GM21447 (cell line): ENCODE measurements around the gene SOX10.
A peak's percentile ranks its signal among the peaks of the same experiment; 100 is the strongest.
"Not testable (repeated sequence)": the region's sequence is repeated elsewhere in the genome, so short reads cannot be mapped to it uniquely, and the experiment has no call there.

Experiments used
- ATAC-seq: cut with Tn5 transposase; IDR thresholded peaks from one replicate; pipeline ENCODE4 v1.9.1; 2021; ENCODE audit not compliant: unreplicated experiment

The SOX10 gene

DNA sequence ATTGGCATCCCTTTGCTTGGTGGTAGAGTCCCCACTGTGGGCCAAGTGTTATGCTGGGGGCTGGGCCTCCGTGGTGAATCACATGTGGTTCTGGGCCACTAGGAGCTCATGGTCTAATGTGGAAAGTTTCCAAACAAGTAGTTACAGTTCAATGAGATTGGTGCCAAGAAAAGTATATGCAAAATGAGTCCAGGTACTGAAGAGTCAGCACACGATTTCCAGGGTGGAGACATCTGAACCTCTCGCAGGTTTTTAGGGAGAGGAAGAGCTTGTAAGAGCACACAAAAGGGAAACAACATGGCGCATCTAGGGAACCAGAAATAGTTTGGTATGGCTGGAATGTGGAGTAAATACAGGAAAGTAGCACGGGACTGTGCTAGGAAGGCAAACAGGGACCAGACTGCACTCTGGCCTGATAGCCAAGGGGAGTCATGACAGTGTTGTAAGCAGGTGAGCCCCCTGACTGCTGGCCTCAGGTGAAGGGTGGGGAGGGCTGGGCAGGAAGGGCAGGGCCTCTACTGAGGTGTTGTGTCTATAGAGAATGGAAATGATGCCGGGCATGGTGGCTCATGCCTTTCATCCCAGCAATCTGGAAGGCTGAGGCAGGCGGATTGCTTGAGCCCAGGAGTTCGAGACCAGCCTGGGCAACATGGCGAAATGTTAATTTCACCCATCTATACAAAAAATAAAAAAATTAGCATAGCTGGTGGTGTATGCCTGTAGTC lies 18.3 kb downstream of the SOX10 start:
- no peak for ATAC-seq

DNA sequence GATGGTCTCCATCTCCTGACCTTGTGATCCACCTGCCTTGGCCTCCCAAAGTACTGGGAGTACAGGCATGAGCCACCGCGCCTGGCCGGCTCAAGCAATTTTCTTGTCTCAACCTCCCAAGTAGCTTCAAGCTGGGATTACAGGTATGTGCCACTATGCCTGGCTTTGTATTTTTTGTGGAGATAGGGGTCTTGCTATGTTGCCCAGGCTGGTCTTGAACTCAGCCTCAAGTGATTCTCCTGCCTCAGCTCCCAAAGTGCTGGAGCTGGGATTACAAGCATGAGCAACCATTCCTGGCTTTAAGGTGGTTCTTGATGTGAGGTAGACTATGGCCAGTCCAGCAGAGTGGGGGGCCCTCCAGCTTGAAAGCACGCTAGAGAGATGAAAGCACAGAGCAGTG lies 23.3 kb downstream of the SOX10 start:
- ATAC-seq, result no peak

DNA sequence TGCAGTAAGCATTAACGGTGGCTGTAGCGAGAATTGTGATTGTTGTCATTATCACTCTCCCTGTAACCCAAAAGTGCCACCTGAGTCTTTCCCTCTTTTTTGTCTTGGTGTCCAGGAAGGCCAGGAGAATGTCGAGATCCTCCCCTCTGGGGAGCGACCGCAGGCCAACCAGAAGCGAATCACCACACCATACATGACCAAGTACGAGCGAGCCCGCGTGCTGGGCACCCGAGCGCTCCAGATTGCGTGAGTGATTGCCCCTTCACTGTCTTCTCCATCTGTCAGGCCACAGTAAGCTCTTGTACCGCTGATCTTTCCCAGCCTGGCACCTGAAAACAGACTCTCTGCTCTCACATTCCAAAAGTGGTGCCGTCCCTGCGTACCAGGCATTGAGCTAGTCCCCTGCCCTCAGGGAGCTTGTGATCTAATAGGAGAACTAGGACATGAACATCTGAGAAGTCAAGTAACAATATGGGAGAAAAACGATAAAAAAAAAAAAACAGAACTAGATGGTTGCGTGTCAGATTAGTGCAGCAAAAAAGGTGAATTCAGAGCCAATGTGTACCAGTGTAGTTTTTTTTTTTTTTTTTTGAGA lies 25.0 kb downstream of the SOX10 start:
- no peak for ATAC-seq

DNA sequence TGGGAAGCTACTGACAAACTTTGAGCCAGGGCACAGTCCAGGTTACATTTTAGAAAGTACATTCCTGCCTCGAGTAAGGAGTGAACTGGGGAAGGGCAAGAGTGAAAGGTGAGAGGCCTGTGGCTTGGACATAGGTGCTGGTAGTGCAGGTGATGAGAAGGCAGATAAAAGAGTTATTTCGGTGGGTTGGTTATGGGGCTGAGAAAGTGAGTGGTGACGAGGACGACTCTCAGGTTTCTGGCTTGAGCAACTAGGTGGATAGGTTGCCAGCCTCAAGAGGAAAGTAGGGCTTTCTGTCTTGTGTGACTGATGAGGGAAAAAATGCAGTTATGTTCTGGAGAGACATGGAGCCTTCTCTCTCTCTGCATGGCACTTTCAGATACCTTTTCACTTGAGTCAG lies 27.1 kb downstream of the SOX10 start:
- ATAC-seq, result no peak

DNA sequence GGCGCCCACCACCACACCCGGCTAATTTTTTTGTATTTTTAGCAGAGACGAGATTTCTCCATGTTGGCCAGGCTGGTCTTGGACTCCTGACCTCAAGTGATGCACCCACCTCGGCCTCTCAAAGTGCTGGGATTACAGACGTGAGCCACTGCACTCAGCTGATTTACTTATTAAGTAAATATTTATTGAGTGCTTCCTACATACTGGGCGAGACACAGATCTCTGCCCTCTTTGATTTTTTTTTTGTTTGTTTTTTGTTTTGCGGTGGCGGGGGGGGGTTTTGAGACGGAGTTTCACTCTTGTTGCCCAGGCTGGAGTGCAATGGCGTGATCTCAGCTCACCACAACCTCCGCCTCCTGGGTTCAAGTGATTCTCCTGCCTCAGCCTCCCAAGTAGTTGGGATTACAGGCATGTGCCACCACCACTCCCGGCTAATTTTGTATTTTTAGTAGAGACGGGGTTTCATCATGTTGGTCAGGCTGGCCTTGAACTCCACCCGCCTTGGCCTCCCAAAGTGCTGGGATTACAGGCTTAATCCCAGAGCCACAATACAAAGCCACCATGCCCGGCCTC lies 28.4 kb downstream of the SOX10 start:
- not testable (repeated sequence) for ATAC-seq

DNA sequence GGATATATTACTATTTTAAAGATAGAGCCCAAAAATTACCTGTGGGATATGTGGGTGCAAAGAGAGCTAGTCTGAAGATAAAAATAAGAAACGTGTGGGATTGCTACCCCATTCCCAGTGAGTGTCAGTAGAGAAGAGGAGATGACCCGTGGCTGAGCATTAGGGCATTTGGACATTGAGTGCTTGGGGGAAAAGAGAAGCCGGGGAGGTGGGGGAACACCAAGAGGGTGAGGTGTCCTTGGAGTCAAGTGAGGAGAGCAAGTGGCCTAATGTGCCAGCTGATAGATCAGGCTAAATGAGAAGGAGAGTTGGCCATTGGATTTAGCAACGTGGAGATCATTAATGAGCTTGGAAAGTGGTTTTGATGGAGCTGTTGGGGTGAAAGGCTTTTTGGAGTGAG lies 29.7 kb downstream of the SOX10 start:
- ATAC-seq, result no peak

DNA sequence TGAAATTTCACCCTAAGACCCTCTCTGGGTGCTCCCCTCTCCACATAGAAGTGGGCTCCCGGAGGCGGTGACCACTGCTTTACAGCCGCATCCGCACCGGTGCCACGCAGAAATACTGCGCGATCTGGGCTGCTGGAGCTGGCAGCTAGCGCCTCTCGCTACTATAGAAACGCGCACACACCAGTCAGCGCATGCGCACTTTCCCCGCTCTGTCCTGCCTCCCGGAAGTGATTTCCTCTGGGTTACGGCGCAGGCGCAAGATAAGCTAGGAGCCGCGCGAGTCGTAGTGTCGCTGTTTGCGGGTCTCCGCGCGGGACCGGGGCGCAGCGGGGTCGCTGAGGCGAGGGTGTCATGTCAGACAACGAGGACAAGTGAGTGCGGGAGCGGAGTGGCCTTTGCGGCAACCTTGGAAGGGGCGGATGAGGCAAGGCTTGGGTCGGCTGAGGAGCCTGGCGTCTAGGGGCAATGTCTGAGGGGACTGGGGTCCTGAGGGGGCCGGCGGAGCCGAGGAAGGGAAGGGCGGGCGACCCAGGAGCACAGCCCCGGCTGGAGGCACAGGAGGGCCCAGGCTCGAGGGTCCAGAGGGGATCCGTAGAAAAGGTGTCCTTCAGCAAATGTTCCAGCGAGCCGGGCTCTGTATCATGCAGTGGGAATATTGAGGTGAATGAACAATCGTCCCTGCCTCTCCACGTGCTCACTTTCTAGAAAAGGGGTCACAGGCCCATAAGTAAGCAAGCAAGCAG lies 30.7 kb downstream of the SOX10 start, which contains the start of the genes C22orf23 and POLR2F:
Gene C22orf23 (minus strand): TSS at position 165 of the 743 bp plus-strand sequence. CDS start 452 bp downstream, outside the sequence.
Gene POLR2F (plus strand): TSS at position 263 of the 743 bp plus-strand sequence. CDS start 89 bp downstream, at position 352.
- peak; percentile 79 for ATAC-seq

DNA sequence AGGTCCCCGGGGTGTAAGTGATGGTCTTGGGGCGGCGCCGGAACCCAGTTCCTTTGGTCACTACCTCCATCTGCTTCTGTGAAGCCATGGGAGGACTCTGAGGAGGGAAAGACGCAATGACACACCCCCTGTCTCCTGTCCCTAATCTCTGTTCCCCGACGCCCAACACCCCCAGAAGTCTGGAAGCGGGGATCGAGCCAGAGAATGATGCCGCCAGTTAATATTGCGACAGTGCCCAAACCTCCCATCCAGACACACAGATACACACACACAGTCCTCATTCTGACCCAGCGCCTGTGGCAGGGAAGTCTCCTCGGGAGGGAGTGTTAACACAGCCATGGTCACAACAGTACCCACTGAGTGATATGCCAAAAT lies 31.3 kb downstream of the SOX10 start:
- ATAC-seq, result peak; percentile 41

DNA sequence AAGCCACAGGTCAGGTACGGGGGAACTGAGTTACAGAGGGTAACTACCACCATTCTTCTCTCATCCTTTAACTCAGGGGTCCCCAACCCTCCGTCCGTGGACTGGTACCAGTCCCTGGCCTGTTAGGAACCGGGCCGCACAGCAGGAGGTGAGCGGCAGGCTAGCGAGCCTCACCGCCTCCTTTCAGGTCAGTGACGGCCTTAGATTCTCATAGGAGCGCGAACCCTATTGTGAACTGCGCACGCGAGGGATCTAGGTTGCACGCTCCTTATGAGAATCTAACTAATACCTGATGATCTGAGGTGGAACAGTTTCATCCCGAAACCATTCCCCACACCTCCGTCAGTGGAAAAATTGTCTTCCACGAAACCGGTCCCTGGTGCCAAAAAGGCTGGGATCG lies 31.7 kb downstream of the SOX10 start:
- not testable (repeated sequence) for ATAC-seq

DNA sequence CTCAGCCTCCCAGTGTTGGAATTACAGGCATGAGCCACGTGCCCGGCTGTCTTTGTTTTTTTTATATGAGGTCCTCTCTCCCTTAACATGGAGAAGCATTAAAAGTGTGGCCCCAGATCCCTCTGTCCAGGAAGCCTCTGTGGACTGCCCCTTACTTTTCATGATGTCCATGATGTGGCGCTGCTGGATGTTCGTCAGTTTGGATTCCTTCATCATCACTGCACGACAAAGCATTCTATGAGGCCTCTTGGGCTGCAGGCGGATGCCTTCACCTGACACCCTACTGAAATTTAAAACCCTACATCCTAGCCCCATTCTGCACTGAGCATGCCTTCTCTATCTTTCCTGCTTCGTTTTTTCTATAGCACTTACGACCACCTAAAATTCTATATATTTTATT lies 33.0 kb downstream of the SOX10 start:
- ATAC-seq, result no peak

DNA sequence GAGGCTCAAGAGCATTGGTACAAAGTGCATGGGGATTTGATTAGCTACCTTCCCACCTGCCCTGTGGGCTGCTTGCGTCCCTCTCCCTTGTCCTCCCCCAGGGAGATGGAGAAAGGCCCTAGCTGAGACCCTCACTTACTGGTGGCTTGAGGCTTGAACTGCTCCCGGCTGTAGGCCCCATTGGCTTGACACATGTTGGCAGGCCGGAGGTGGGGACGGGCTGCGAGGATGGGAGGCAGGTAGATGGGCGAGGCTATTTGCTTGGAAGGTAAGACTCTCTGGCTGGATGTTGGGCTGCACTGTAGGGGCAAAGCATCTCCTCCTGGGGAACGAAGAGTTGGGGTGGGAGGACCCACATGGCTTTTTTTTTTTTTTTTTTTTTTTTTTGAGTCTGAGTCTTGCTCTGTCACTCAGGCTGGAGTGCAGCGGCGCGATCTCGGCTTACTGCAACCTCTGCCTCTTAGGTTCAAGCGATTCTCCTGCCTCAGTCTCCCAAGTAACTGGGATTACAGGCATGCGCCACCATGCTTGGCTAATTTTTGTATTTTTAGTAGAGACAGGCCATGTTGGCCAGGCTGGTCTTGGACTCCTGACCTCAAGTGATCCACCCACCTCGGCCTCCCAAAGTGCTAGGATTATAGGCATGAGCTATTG lies 37.1 kb downstream of the SOX10 start:
- not testable (repeated sequence) for ATAC-seq

DNA sequence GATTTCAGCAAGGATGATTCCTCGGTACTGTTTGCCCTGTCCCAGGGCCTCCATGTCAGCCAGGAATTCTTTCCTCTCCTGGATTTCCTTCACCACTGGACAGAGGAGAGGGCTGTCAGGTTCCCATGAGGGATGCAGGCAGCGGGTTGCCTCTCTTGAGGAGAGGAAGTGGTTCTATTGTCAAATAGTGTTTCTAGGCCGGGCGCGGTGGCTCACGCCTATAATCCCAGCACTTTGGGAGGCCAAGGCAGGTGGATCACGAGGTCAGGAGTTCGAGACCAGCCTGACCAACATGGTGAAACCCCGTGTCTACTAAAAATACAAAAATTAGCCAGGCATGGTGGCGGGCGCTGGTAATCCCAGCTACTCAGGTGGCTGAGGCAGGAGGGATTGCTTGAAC lies 39.9 kb downstream of the SOX10 start:
- not testable (repeated sequence) for ATAC-seq

DNA sequence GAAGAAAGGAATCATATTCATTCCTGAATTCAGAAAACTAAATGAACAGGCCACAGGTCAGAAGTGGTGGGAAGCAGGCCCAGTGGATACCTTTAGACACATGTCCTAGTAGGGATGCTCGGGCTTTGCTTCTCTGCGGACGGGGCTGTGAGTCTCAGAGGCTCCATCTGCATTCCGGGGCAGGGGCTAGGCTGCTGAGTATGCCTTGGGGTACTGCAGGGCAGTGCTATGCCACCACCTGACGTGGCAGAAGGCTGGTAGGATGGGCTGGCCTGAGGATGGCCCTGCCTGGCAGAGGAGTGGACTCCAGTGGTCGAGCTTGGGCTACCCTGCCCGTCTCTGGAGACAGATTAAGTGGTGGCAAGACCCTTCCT lies 40.5 kb downstream of the SOX10 start:
- ATAC-seq, result no peak

DNA sequence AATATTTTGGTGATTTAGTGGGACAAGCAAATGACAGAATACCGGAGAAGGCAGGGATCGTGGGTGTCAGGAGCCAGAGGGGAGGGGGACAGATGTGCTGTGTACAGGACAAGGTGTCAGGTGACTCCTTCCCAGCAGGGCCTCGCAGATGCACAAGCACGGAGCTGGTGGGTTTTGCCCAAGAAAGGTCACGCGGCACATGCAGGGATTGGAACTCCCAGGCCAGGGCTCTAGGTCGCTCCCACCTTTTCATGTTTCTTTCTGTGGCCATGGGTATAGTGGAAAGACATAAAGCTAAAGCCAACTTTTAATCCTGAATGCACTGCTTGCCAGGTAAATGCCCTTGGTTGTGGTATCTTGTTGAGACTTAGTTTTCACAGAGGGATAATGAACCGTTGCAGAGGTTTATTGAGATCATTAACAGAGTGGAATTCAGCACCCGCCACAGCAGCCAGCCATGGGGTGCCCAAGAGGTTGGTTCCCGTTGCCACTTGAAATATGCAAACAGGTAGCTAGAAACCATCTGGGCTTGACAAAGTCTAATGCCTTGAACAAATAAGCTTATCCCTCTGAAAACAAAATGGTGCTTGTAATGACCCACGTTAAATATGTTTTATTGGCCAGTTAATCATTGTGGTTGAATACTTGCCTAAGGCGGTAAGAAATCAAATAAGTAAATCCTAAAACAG lies 41.1 kb downstream of the SOX10 start:
- ATAC-seq, result no peak

DNA sequence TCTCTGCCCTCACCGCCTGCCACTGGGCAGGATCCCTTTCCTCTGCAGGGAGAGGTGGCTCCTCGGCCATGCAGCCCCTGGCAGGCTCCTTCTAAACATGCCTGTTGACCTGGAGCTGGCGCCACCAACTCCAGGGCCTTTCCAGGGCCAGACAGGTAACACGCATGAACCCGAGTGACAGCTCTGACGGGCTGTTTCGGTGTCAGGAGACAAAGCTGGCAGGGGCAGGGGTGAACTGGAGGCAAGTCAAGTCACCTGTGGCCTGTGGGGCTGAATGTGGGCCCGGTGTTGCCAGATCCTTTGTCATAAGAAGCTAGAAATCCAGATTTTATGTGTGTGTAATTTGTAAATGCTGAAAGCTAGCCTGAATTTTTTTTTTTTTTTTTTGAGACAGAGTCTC lies 42.2 kb downstream of the SOX10 start:
- ATAC-seq, result no peak

DNA sequence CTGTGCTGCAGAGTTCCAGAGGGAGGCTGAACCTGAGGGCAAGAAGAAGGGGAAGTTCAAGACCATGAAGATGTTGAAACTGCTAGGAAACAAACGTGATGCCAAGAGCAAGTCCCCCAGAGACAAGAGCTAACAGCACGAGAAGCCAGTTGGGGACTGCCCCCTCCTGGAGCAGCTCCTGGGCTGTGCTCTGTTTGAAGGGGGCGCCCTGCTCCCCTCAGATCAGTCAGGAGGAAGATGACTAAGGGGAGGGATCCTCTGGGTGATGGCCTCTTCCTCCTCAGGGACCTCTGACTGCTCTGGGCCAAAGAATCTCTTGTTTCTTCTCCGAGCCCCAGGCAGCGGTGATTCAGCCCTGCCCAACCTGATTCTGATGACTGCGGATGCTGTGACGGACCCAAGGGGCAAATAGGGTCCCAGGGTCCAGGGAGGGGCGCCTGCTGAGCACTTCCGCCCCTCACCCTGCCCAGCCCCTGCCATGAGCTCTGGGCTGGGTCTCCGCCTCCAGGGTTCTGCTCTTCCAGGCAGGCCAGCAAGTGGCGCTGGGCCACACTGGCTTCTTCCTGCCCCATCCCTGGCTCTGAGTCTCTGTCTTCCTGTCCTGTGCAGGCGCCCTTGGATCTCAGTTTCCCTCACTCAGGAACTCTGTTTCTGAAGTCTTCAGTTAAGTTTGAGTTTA lies 43.5 kb downstream of the SOX10 start:
- ATAC-seq, result no peak

DNA sequence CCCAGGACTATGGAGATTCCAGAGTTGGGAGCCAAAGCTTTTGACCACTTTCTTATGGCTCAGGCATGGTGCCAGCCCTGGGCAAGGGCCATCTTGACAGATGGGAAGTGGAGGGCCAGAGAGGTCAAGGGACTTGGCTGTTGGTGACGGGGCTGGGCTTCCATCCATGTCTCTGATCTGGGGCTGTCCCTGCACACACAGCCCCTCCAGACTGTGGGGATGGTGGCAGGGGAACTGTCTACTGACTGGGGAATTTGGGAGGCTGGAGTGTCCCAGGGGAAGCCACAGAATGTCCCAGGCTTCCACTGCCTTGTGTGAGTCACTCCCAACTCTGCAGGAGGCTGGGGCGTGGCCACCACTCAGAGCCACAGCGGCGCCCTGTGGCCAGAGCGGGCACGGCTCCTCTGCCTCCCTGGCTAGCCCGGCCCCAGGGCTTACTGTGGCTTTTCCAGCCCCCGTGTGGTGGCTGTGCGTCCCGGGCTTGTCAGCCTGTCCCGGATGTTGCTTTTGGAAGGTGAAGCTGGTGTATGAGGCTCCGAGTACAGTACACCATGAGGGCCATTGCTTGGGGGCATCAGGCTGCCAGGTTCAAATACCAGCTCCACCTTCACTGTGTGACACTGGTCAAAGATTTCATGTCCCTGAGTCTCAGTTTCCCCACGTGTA lies 50.5 kb downstream of the SOX10 start:
- peak; percentile 56 for ATAC-seq

DNA sequence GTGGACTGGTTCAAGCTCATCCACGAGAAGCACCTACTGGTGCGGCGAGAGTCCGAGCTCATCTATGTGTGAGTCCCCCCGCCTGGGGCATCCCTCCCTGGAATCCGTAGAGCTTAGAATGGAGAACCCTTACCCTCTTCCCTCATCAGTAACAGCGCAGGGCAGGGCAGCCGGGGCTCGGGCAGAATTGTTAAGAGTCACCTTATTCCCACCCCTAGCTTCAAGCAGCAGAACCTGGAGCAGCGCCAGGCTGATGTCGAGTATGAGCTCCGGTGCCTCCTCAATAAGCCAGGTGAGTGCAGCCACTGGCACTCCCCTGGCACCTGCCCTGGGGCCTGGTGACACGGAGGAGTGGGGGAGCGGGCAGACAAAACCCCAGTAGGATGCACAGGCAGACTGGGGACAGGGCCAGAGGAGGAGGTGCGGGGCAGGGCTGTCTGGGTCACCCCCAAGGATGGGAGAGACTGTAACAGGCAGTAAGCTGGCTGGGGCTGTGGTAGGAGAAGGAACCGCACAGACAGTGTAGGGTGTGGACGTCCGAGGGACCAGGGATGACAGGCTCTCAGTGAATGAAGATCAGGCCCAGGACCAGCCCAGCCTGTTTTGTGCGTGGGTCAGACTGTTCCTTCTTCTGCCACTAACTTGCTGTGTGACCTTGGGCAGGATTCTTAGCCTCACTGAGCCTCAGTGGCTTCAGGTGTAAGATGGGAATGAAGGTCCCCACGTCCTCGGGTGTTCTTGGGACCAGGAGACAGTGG lies 51.4 kb downstream of the SOX10 start:
- ATAC-seq, result no peak

DNA sequence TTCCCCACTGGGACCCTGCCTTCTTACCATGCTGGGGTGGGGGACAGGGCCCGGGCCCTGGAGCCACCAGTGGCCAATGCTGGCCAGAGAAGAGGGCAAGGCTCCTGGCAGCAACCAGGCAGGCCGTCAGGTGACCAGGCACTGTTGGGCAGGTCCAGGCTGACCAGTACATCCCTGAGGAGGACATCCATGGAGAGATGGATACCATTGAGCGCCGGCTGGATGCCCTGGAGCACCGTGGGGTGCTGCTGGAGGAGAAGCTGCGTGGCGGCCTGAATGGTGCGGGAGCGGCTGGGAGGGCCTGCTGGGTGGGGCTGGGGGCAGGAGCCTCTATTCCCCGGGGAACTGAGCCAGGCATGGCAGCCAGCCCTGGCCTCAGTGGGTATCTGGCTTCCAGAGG lies 52.0 kb downstream of the SOX10 start:
- ATAC-seq, result no peak
